ENCODE results near the gene EPHX1. TPM values are rescaled to one million over a fixed set of nuclear protein-coding genes. Genes with fewer than 3 reads are reported as not detected.
A peak's percentile ranks its signal among the peaks of the same experiment; 100 is the strongest.

EPHX1 gene
- total RNA-seq, 2 donors from 2014 or later, result 0.94 to 1.3 TPM

GRCh38 chr1:225871359-225872074, 61.6 kb downstream of the EPHX1 start:
- ATAC-seq, result no peak
- peaks cover 51% of the 10 kb centered on the region for H3K4me1 Mint-ChIP-seq
- no peak for DNase-seq

GRCh38 chr1:225872075-225872430, 62.1 kb downstream of the EPHX1 start:
- ATAC-seq (no peak), DNase-seq (no peak)
- no peaks in the 10 kb centered on the region for H3K27me3 Mint-ChIP-seq
- no peaks in the 10 kb centered on the region for H3K9me3 ChIP-seq (ENCODE audit: control insufficient read depth, low read length, poor library complexity, severe bottlenecking)
- H3K36me3 Mint-ChIP-seq (ENCODE audit: low read depth), result no peaks in the 10 kb centered on the region
- H3K27ac Mint-ChIP-seq, result peak overlapping the region; percentile 78
- H3K4me3 Mint-ChIP-seq, result peak overlapping the region; percentile 39
- H3K4me1 Mint-ChIP-seq, result peaks cover 50% of the 10 kb centered on the region

More at GRCh38 chr1:225871359-225872074, 61.6 kb downstream of the EPHX1 start:
- no peaks in the 10 kb centered on the region for H3K27me3 Mint-ChIP-seq
- peak overlapping the region; percentile 78 for H3K27ac Mint-ChIP-seq
- H3K36me3 Mint-ChIP-seq (ENCODE audit: low read depth), result peaks cover under 1% of the 10 kb centered on the region
- peak overlapping the region; percentile 39 for H3K4me3 Mint-ChIP-seq
- H3K9me3 ChIP-seq (ENCODE audit: control insufficient read depth, low read length, poor library complexity, severe bottlenecking), result no peaks in the 10 kb centered on the region

- no peaks in the 10 kb centered on the region for H3K9me3 ChIP-seq (ENCODE audit: control insufficient read depth, low read length, poor library complexity, severe bottlenecking)
- Mint-ChIP-seq H3K27me3 (no peaks in the 10 kb centered on the region), H3K27ac (peak overlapping the region; percentile 78), H3K36me3 (ENCODE audit: low read depth) (peaks cover 4% of the 10 kb centered on the region), H3K4me3 (peak overlapping the region; percentile 39), H3K4me1 (peaks cover 54% of the 10 kb centered on the region)
- ATAC-seq (no peak), DNase-seq (no peak)
These were observed 63.4 kb downstream of the EPHX1 start for GRCh38 chr1:225873281-225873850.

DNA sequence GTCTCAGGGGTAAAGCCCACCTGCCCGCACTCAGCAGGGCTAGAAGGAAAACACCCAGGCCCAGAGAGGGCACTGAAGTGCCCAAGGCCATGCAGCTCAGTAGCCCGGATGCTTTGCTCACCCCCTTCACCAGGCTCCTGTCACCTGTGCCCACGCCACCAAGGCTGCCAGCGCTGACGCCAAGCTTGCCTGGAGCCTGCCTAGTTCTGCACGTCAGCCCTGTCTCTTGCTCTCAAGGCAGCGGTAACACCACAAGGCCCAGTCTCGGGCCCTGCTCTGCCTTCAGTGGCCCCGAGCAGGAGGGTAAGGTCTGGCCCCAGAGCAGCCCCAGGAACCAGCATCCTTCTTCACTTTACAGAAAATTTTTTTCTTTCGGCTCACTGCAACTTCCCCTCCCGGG, 64.5 kb downstream of the EPHX1 start:
- Mint-ChIP-seq H3K27ac (peak overlapping the region; percentile 62), H3K36me3 (ENCODE audit: low read depth) (peaks cover 4% of the 10 kb centered on the region)
- no peak for ATAC-seq

GRCh38 chr1:225875044-225875815, 65.3 kb downstream of the EPHX1 start:
- Mint-ChIP-seq H3K36me3 (ENCODE audit: low read depth) (peaks cover 4% of the 10 kb centered on the region), H3K4me1 (peaks cover 66% of the 10 kb centered on the region), H3K27me3 (no peaks in the 10 kb centered on the region), H3K4me3 (peak overlapping the region; percentile 15), H3K27ac (peak overlapping the region; percentile 62)
- ATAC-seq (no peak), DNase-seq (no peak)
- no peaks in the 10 kb centered on the region for H3K9me3 ChIP-seq (ENCODE audit: control insufficient read depth, low read length, poor library complexity, severe bottlenecking)

More for the DNA sequence above, 64.5 kb downstream of the EPHX1 start:
- DNase-seq, result no peak
- H3K4me1 Mint-ChIP-seq, result peaks cover 59% of the 10 kb centered on the region
- H3K9me3 ChIP-seq (ENCODE audit: control insufficient read depth, low read length, poor library complexity, severe bottlenecking), result no peaks in the 10 kb centered on the region
- H3K4me3 Mint-ChIP-seq, result no peak overlapping the region
- H3K27me3 Mint-ChIP-seq, result no peaks in the 10 kb centered on the region

- Mint-ChIP-seq H3K36me3 (ENCODE audit: low read depth) (peaks cover 4% of the 10 kb centered on the region), H3K4me1 (peaks cover 55% of the 10 kb centered on the region), H3K4me3 (peak overlapping the region; percentile 41), H3K27me3 (no peaks in the 10 kb centered on the region), H3K27ac (peak overlapping the region; percentile 87)
- DNase-seq (no peak), ATAC-seq (no peak)
- no peaks in the 10 kb centered on the region for H3K9me3 ChIP-seq (ENCODE audit: control insufficient read depth, low read length, poor library complexity, severe bottlenecking)
These were observed 67.1 kb downstream of the EPHX1 start for GRCh38 chr1:225876900-225877510.

GRCh38 chr1:225877580-225877979, 67.7 kb downstream of the EPHX1 start:
- DNase-seq, result no peak
- Mint-ChIP-seq H3K27ac (peak overlapping the region; percentile 87), H3K4me3 (peak overlapping the region; percentile 21), H3K36me3 (ENCODE audit: low read depth) (peaks cover 4% of the 10 kb centered on the region), H3K27me3 (no peaks in the 10 kb centered on the region), H3K4me1 (peaks cover 55% of the 10 kb centered on the region)
- no peak for ATAC-seq
- H3K9me3 ChIP-seq (ENCODE audit: control insufficient read depth, low read length, poor library complexity, severe bottlenecking), result no peaks in the 10 kb centered on the region

GRCh38 chr1:225878282-225878681, 68.4 kb downstream of the EPHX1 start:
- Mint-ChIP-seq H3K27ac (peak overlapping the region; percentile 87), H3K4me1 (peaks cover 54% of the 10 kb centered on the region), H3K27me3 (no peaks in the 10 kb centered on the region), H3K36me3 (ENCODE audit: low read depth) (peaks cover 4% of the 10 kb centered on the region), H3K4me3 (peak overlapping the region; percentile 96)
- no peaks in the 10 kb centered on the region for H3K9me3 ChIP-seq (ENCODE audit: control insufficient read depth, low read length, poor library complexity, severe bottlenecking)
- DNase-seq, result no peak
- ATAC-seq, result no peak

DNA sequence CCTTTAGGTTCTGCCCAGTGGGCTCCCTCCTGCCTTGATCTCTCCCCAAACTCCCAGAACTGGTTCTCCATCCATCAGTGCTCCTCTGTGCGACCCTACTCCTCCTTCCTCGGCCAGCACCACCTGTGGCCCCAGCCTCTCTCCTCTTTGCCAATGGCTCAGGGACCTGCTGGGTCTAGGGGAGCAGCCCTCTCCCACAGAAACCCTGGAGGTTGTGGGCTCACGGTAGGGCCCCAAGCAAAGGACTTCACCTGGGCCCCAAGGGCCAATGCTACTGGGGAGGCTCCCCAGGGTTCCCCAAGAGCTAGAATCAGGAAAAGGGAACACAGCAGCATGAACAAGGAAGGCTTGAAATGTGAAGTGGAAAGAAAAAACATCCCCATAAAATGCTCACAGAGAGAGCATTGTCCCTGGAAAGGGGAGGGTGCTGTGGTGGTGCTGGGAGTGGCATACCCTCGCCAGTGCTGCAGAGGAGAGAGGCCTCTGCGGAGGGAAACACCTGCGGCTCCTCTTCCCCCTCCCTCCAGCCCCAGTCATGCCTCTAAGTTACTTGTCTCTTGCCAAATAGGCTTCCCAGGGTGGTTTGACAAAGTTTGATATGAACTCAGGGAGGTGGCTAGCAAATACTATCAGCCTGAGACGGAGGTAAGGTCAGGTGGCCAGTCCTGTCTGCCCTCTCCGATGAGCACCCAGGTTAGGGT, 69.7 kb downstream of the EPHX1 start:
- DNase-seq (no peak), ATAC-seq (peak; percentile 26)
- Mint-ChIP-seq H3K4me3 (peak overlapping the region; percentile 96), H3K4me1 (peaks cover 54% of the 10 kb centered on the region), H3K27me3 (no peaks in the 10 kb centered on the region), H3K36me3 (ENCODE audit: low read depth) (peaks cover 4% of the 10 kb centered on the region), H3K27ac (peak overlapping the region; percentile 87)
- no peaks in the 10 kb centered on the region for H3K9me3 ChIP-seq (ENCODE audit: control insufficient read depth, low read length, poor library complexity, severe bottlenecking)

DNA sequence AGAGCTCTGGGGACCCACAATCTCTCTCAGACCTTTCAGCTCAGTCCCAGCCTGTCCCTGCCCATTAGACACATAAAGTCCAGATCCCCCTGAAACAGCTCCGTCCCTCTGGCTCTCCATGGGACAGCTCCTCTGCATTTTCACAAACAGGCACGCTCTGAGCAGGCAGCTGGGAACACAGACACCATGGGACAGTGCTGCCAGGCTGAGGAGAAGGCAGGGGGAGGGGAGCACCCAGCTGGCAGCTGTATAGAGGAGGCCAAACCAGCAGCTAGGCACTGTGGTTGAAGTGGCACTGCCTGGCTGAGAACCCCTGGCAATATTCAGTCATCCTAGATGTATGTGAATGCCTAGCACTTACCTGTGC, 70.3 kb downstream of the EPHX1 start:
- H3K4me3 Mint-ChIP-seq, result peak overlapping the region; percentile 96
- peaks cover 4% of the 10 kb centered on the region for H3K36me3 Mint-ChIP-seq (ENCODE audit: low read depth)
- H3K27me3 Mint-ChIP-seq, result no peaks in the 10 kb centered on the region
- DNase-seq, result no peak
- peak overlapping the region; percentile 87 for H3K27ac Mint-ChIP-seq
- no peaks in the 10 kb centered on the region for H3K9me3 ChIP-seq (ENCODE audit: control insufficient read depth, low read length, poor library complexity, severe bottlenecking)
- H3K4me1 Mint-ChIP-seq, result peaks cover 49% of the 10 kb centered on the region
- no peak for ATAC-seq

DNA sequence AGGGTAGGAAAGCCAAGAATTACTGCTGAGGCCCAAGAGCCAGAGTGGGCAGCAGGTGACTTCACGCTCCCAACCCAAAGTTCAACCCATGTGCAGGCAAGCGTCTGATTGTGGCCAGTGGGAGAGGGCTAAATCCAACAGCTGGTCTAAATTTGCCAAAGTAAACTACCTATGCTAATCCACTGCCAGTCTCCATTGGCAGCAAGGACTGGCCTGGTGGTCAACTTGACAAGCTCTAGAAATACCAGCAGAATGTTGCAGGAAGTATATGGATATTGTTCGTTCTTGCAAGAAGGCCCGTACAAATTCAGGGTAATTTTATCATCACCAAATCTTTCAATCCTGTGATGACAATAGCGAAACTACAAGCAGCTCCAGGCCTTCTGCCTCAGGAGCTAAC, 70.7 kb downstream of the EPHX1 start:
- Mint-ChIP-seq H3K4me3 (peak overlapping the region; percentile 96), H3K4me1 (peaks cover 45% of the 10 kb centered on the region), H3K27ac (peak overlapping the region; percentile 87), H3K27me3 (no peaks in the 10 kb centered on the region), H3K36me3 (ENCODE audit: low read depth) (peaks cover 4% of the 10 kb centered on the region)
- DNase-seq (no peak), ATAC-seq (no peak)
- no peaks in the 10 kb centered on the region for H3K9me3 ChIP-seq (ENCODE audit: control insufficient read depth, low read length, poor library complexity, severe bottlenecking)

- H3K9me3 ChIP-seq (ENCODE audit: control insufficient read depth, low read length, poor library complexity, severe bottlenecking), result no peaks in the 10 kb centered on the region
- peak in 1 of 3 donors; percentile 23 for DNase-seq
- Mint-ChIP-seq H3K27ac (peak overlapping the region; percentile 87), H3K4me1 (peaks cover 40% of the 10 kb centered on the region), H3K27me3 (no peaks in the 10 kb centered on the region), H3K4me3 (peak overlapping the region; percentile 96), H3K36me3 (ENCODE audit: low read depth) (peaks cover 4% of the 10 kb centered on the region)
- peak; percentile 54 for ATAC-seq
These were observed 71.4 kb downstream of the EPHX1 start for GRCh38 chr1:225881081-225881958.
